B cell (primary cell): ENCODE results near the gene POLD2.

Experiments used
- EZH2 ChIP-seq: IDR thresholded peaks from 2 replicates; pipeline ENCODE4 v1.6.1; 2012; ENCODE audit warnings: borderline replicate concordance, low read depth, mild to moderate bottlenecking, moderate library complexity, low read length; ENCODE audit not compliant: insufficient read depth, poor library complexity, severe bottlenecking
- TF ChIP-seq, protein P1 (sequence below): fragments of 200-600 bp; IDR thresholded peaks from one replicate; pipeline ENCODE4 v1.8.0; 2022; ENCODE audit warnings: antibody characterized with exemption, mild to moderate bottlenecking

DNA sequence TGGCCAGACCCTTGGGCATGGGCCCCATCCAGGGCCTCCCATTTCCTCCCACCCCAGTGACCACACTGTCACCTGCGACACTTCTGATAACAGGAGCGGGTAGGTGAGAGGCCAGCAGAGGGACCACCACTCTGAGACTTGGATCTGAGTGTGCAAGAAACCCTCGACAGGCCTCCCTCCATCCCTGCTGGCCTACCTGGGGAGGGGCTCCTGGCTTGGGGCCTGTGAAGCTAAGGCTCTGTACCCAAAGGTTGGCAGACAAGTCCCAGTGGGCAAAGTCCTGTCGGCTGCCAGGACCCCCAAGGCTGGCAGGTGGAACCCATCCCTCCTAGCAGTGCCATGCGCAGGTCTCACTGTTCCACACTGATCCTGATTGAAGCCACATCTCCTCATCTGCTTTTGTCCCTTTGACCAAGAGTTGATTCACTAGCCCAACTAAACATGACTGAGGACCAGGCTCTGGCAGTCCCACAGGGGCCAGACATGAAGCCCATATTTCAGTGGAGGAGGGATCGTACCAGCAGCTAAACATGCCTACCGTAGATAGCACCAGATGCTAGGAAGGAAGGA, 56.8 kb downstream of the POLD2 start:
- TF ChIP-seq, protein P1, sequence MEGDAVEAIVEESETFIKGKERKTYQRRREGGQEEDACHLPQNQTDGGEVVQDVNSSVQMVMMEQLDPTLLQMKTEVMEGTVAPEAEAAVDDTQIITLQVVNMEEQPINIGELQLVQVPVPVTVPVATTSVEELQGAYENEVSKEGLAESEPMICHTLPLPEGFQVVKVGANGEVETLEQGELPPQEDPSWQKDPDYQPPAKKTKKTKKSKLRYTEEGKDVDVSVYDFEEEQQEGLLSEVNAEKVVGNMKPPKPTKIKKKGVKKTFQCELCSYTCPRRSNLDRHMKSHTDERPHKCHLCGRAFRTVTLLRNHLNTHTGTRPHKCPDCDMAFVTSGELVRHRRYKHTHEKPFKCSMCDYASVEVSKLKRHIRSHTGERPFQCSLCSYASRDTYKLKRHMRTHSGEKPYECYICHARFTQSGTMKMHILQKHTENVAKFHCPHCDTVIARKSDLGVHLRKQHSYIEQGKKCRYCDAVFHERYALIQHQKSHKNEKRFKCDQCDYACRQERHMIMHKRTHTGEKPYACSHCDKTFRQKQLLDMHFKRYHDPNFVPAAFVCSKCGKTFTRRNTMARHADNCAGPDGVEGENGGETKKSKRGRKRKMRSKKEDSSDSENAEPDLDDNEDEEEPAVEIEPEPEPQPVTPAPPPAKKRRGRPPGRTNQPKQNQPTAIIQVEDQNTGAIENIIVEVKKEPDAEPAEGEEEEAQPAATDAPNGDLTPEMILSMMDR: no peak
- TF ChIP-seq EZH2: no peak
